K562 (cell line): ENCODE measurements around the gene BORCS8. TPM values are rescaled to one million over a fixed set of nuclear protein-coding genes. Genes with fewer than 3 reads are reported as not detected.
A peak's percentile ranks its signal among the peaks of the same experiment; 100 is the strongest.

ENCODE experiments used
- BACH1 ChIP-seq: fragments of 200-800 bp; sonication (Bioruptor generic); IDR thresholded peaks from 2 replicates; pipeline ENCODE4 v1.6.1; 2016; ENCODE audit warnings: missing genetic modification characterization, missing compliant biosample characterization
- BMI1 ChIP-seq: fragments of 150-350 bp; IDR thresholded peaks from 2 replicates; pipeline ENCODE4 v1.6.1; 2014; ENCODE audit warnings: low read length
- CBFA2T2 ChIP-seq: fragments of 450-650 bp; conservative IDR thresholded peaks from 2 replicates; pipeline ENCODE4 v1.6.1; 2017; ENCODE audit warnings: mild to moderate bottlenecking
- CSDE1 ChIP-seq, 2 experiments: fragments of 450-650 bp; IDR thresholded peaks; 2 replicates each; pipeline ENCODE4 v1.6.1; 2016; ENCODE audit warnings: mild to moderate bottlenecking in 1 of 2
- FOXP1 ChIP-seq: sonication (generic); formaldehyde crosslinking; IDR thresholded peaks from 2 replicates; pipeline ENCODE4 v1.8.0; 2022; ENCODE audit warnings: mild to moderate bottlenecking, missing genetic modification reagents
- GABPB1 ChIP-seq: sonication (generic); formaldehyde crosslinking; IDR thresholded peaks from 2 replicates; pipeline ENCODE4 v1.8.0; 2022; ENCODE audit warnings: mild to moderate bottlenecking, missing genetic modification reagents
- GTF2B ChIP-seq: IDR thresholded peaks from 2 replicates; pipeline ENCODE4 v1.6.1; 2011; ENCODE audit not compliant: insufficient read length; ENCODE audit errors: extremely low read depth
- GTF2F1 ChIP-seq: IDR thresholded peaks from 2 replicates; pipeline ENCODE4 v1.6.1; 2011; ENCODE audit warnings: low read depth, low read length, improper control_type of control experiment
- IFI16 ChIP-seq: fragments of 250-450 bp; sonication (Bioruptor Pico); IDR thresholded peaks from 2 replicates; pipeline ENCODE4 v2.1.2; 2022; ENCODE audit warnings: mild to moderate bottlenecking, inconsistent platforms
- MECOM ChIP-seq: fragments of 250-450 bp; sonication (Bioruptor Pico); IDR thresholded peaks from 2 replicates; pipeline ENCODE4 v1.8.0; 2022; ENCODE audit warnings: inconsistent platforms
- PKNOX1 ChIP-seq: fragments of 450-650 bp; IDR thresholded peaks from 2 replicates; pipeline ENCODE4 v1.6.1; 2016
- RUNX1 ChIP-seq: sonication (generic); IDR thresholded peaks from 2 replicates; pipeline ENCODE4 v1.6.1; 2016; ENCODE audit warnings: antibody characterized with exemption, low read depth
- SIN3A ChIP-seq, 2 experiments: fragments of 150-350 bp in 1 of 2; IDR thresholded peaks; 2 replicates each; pipeline ENCODE4 v1.6.1; 2011 to 2016; ENCODE audit warnings: borderline replicate concordance in 2 of 2, low read depth in 2 of 2, low read length in 2 of 2, mild to moderate bottlenecking in 2 of 2, moderate library complexity in 2 of 2; ENCODE audit not compliant: control insufficient read depth in 1 of 2
- TBL1XR1 ChIP-seq, 2 experiments: IDR thresholded peaks; 2 replicates each; pipeline ENCODE4 v1.6.1; 2012; ENCODE audit warnings: improper control_type of control experiment in 2 of 2, low read length in 2 of 2, mild to moderate bottlenecking in 1 of 2
- THAP12 ChIP-seq: fragments of 250-450 bp; sonication (Bioruptor Pico); IDR thresholded peaks from 2 replicates; pipeline ENCODE4 v1.9.0; 2021; ENCODE audit warnings: mild to moderate bottlenecking, inconsistent platforms
- TSHZ1 ChIP-seq: fragments of 250-450 bp; sonication (Bioruptor Pico); IDR thresholded peaks from 2 replicates; pipeline ENCODE4 v1.4.0; 2020; ENCODE audit warnings: mild to moderate bottlenecking, moderate library complexity
- ZBED1 ChIP-seq: IDR thresholded peaks from 2 replicates; pipeline ENCODE4 v1.6.1; 2014
- ZKSCAN3 ChIP-seq: fragments of 250-450 bp; sonication (Bioruptor Pico); IDR thresholded peaks from 2 replicates; pipeline ENCODE4 v1.4.0; 2020
- ZNF263 ChIP-seq: sonication (generic); formaldehyde crosslinking; IDR thresholded peaks from 2 replicates; pipeline ENCODE4 v1.8.0; 2022; ENCODE audit warnings: mild to moderate bottlenecking, missing genetic modification reagents, borderline replicate concordance
- ZNF644 ChIP-seq: fragments of 200-800 bp; sonication (Bioruptor generic); IDR thresholded peaks from 2 replicates; pipeline ENCODE4 v1.6.1; 2016; ENCODE audit warnings: low read depth, missing genetic modification characterization, missing compliant biosample characterization
- ZNF75A ChIP-seq: fragments of 450-650 bp; formaldehyde crosslinking; IDR thresholded peaks from 2 replicates; pipeline ENCODE4 v1.4.0; 2020; ENCODE audit warnings: mild to moderate bottlenecking
- ZNF785 ChIP-seq: fragments of 250-450 bp; sonication (Bioruptor Pico); IDR thresholded peaks from 2 replicates; pipeline ENCODE4 v1.4.0; 2020; ENCODE audit warnings: mild to moderate bottlenecking
- polyA plus RNA-seq, 8 experiments: library from polyadenylated mRNA; depleted of rRNA in 4 of 8; stranded (reverse) in 5 of 8; unstranded in 3 of 8; fragments of >200 nt; fragmentation: Nextera tagmentation in 2 of 8; fragmentation: Illumina TruSeq in 1 of 8; extraction: Ambion mirVana in 2 of 8; extraction: Trizol in 1 of 8; gene quantifications; 2 replicates each; pipeline versions ENCODE4 v1.2.1 to v1.2.3, GENCODE V29; 2011 to 2014; ENCODE audit warnings: inconsistent platforms in 1 of 8, missing spikeins in 1 of 8
- total RNA-seq, 7 experiments: library from RNA; depleted of rRNA in 6 of 7; stranded (reverse); fragments of >200 nt in 6 of 7; fragmentation: Illumina TruSeq in 2 of 7; extraction: Trizol in 2 of 7; gene quantifications; 2 replicates each; pipeline versions ENCODE4 v1.2.1 to v1.2.3, GENCODE V29; 2011 to 2021; ENCODE audit warnings: low replicate concordance in 1 of 7

The BORCS8 gene
- total and polyA plus RNA-seq, 9 of the 15 experiments (the other 6 are each of a cell fraction or from before 2014, with no cell fraction given) = 4.6 to 33.6 (median 16.3) TPM

- no peak for TF ChIP-seq THAP12 (CRISPR knock-in tag)
- no peak for TF ChIP-seq CBFA2T2
- TF ChIP-seq BACH1 (tag) = no peak
- TF ChIP-seq TSHZ1 (CRISPR knock-in tag) = no peak
- TF ChIP-seq GABPB1 (CRISPR knock-in tag) = peak; percentile 61; the same call in 1 of the 2 replicates
- no peak for TF ChIP-seq ZKSCAN3
- TF ChIP-seq ZNF75A (CRISPR knock-in tag) = no peak
- TF ChIP-seq ZNF644 (tag) = no peak
- TF ChIP-seq ZBED1 = no peak
- peak; percentile 34 to 68; a peak in 2 of 4 replicates for TF ChIP-seq SIN3A (IDR thresholded peaks at IDR 0.05; ENCODE audit: borderline replicate concordance in 2 of 2, control insufficient read depth in 1 of 2, low read depth in 2 of 2, low read length in 2 of 2)
- no peak; the same call in 1 of the 2 replicates for TF ChIP-seq ZNF263
- TF ChIP-seq ZNF785 (CRISPR knock-in tag) = no peak
- no peak for TF ChIP-seq PKNOX1
- TF ChIP-seq BMI1 = no peak
- no peak for TF ChIP-seq GTF2B
- TF ChIP-seq CSDE1 (IDR thresholded peaks at IDR 0.05) = no peak
- TF ChIP-seq FOXP1 (CRISPR knock-in tag) = 0 out of 2 replicates have a peak, but pooled peaks have one; percentile 33
- TF ChIP-seq TBL1XR1 (IDR thresholded peaks at IDR 0.05; ENCODE audit: low read length in 2 of 2) = no peak
- TF ChIP-seq RUNX1 = no peak
- TF ChIP-seq MECOM (CRISPR knock-in tag) = no peak
- TF ChIP-seq IFI16 = no peak
- TF ChIP-seq GTF2F1 = 0 out of 2 replicates have a peak, but pooled peaks have one; percentile 20
These were observed 11.3 kb upstream of the BORCS8 start, which contains the start of gene NR2C2AP (continued) for GRCh38 chr19:19203012-19203856.
